ENCODE data around the gene PARM1. TPM values are rescaled to one million over a fixed set of nuclear protein-coding genes. Genes with fewer than 3 reads are reported as not detected.

Gene PARM1
- total and polyA plus RNA-seq, 12 donors, result 11.3 to 204 (median 70.6) TPM

DNA sequence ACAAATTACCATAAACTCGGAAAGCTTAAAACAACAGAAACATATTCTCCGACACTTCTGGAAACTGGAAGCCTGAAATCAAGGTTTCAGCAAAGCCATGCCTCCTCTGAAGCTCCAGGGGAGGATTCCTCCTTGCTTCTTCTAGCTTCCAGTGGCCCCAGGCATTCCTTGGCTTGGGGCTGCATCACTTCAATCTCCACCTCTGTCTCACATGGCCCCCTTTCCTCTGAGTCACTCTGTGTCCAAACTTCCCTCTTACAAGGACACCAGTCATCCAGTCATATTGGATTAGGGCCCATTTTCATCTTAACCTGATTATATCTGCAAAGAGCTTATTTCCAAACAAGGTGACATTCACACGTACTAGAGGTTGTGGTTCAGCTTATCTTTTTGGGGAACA lies 17.3 kb downstream of the PARM1 start:
- TF ChIP-seq CTCF (IDR thresholded peaks at IDR 0.05) (no peak), POLR2A (IDR thresholded peaks at IDR 0.05) (no peak)

DNA sequence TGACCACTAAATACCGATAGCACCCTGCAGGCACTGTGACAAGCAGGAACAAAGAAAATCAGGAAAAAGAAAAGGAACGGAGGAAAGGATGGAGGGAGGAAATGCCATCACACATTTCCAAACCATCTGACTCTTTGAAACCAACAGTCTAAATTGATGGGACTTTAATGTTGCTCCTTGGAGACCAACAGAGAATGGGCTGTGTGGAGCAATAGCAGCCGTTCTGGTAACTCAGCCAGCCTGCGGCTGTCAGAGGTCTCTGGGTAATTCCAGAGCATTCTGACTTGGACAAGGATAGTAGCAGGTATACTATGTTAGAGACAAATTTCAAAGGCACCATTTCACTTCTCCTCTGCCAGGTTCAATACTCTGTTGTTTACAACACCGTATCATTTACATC lies 18.0 kb downstream of the PARM1 start:
- TF ChIP-seq POLR2A (IDR thresholded peaks at IDR 0.05) (no peak), CTCF (IDR thresholded peaks at IDR 0.05) (no peak)

More for the DNA sequence above, 17.3 kb downstream of the PARM1 start:
- Histone ChIP-seq H3K27me3 (no peaks in the 10 kb centered on the region), H3K27ac (no peak overlapping the region), H3K4me3 (no peak overlapping the region), H3K9me3 (replicated peaks in 1 of 3) (no peaks in the 10 kb centered on the region), H3K4me1 (replicated peaks in 1 of 2) (no peaks in the 10 kb centered on the region), H3K36me3 (replicated peaks in 1 of 2) (no peaks in the 10 kb centered on the region)
- 71 to 75% (median 73%) methylated on average over 3 of the region's 3 CpGs for WGBS, 4 donors
- intact Hi-C loops (cut with DNase I), result no loop called here
- DNase-seq, result no peak

GRCh38 chr4:74953647-74954046 lies 20.7 kb downstream of the PARM1 start:
- 73 to 93% (median 78%) methylated on average over 4 of the region's 4 CpGs for WGBS, 4 donors
- H3K27ac ChIP-seq, result no peak overlapping the region
- intact Hi-C loops (cut with DNase I), result no loop called here
- H3K27me3 ChIP-seq, result no peaks in the 10 kb centered on the region
- DNase-seq, result no peak
- no peaks in the 10 kb centered on the region for H3K9me3 ChIP-seq (replicated peaks in 1 of 3)
- H3K36me3 ChIP-seq (replicated peaks in 1 of 2), result no peaks in the 10 kb centered on the region
- no peak overlapping the region for H3K4me3 ChIP-seq
- H3K4me1 ChIP-seq (replicated peaks in 1 of 2), result no peaks in the 10 kb centered on the region
- no peak for TF ChIP-seq CTCF (IDR thresholded peaks at IDR 0.05)
- no peak for TF ChIP-seq POLR2A (IDR thresholded peaks at IDR 0.05)

More for the DNA sequence above, 18.0 kb downstream of the PARM1 start:
- no peaks in the 10 kb centered on the region for H3K27me3 ChIP-seq
- H3K27ac ChIP-seq, result no peak overlapping the region
- DNase-seq, result no peak
- H3K4me3 ChIP-seq, result no peak overlapping the region
- H3K36me3 ChIP-seq (replicated peaks in 1 of 2), result no peaks in the 10 kb centered on the region
- intact Hi-C loops (cut with DNase I), result no loop called here
- WGBS, 4 donors, result 79 to 92% (median 84%) methylated on average over 5 of the region's 5 CpGs
- H3K9me3 ChIP-seq (replicated peaks in 1 of 3), result no peaks in the 10 kb centered on the region
- H3K4me1 ChIP-seq (replicated peaks in 1 of 2), result no peaks in the 10 kb centered on the region

- Histone ChIP-seq H3K27ac (no peak overlapping the region), H3K4me3 (no peak overlapping the region), H3K27me3 (no peaks in the 10 kb centered on the region), H3K4me1 (replicated peaks in 1 of 2) (no peaks in the 10 kb centered on the region), H3K9me3 (replicated peaks in 1 of 3) (peaks cover 0 to 6% (median 0%) of the 10 kb centered on the region in 3 donors), H3K36me3 (replicated peaks in 1 of 2) (no peaks in the 10 kb centered on the region)
- DNase-seq, result no peak
- intact Hi-C loops (cut with DNase I), result no loop called here
- TF ChIP-seq CTCF (IDR thresholded peaks at IDR 0.05) (no peak), POLR2A (IDR thresholded peaks at IDR 0.05) (no peak)
- WGBS, 4 donors, result 66 to 76% (median 69%) methylated on average over 2 of the region's 2 CpGs
These were observed 26.0 kb downstream of the PARM1 start for GRCh38 chr4:74958881-74959280.

All from adrenal gland (tissue), 12 donors.